KMS-11 (cell line): ENCODE data around the gene TJP3.

Experiments
- H2AFZ ChIP-seq: fragments of 200-600 bp; sonication (generic); 2 replicates; pipeline ENCODE4 v1.6.1; 2016; ENCODE audit warnings: antibody characterized with exemption, mixed run types, low read depth
- H3K27ac ChIP-seq: fragments of 200-600 bp; sonication (generic); 2 replicates; pipeline ENCODE4 v1.6.1; 2016; ENCODE audit warnings: mild to moderate bottlenecking, mixed run types
- H3K27me3 ChIP-seq: fragments of 200-600 bp; sonication (generic); 2 replicates; pipeline ENCODE4 v1.6.1; 2017; ENCODE audit warnings: mild to moderate bottlenecking, low read depth, mixed run types, moderate library complexity; ENCODE audit not compliant: insufficient read depth
- H3K36me3 ChIP-seq: fragments of 200-600 bp; sonication (generic); 2 replicates; pipeline ENCODE4 v1.6.1; 2017; ENCODE audit warnings: mild to moderate bottlenecking, mixed run types; ENCODE audit not compliant: insufficient read depth
- H3K4me1 ChIP-seq: fragments of 200-600 bp; sonication (generic); 2 replicates; pipeline ENCODE4 v1.6.1; 2016; ENCODE audit warnings: mild to moderate bottlenecking, low read depth, mixed run types; ENCODE audit not compliant: poor library complexity, severe bottlenecking
- H3K4me2 ChIP-seq: fragments of 200-600 bp; sonication (generic); 2 replicates; pipeline ENCODE4 v1.7.0; 2016; ENCODE audit warnings: mild to moderate bottlenecking, mixed run types
- H3K4me3 ChIP-seq: fragments of 200-600 bp; sonication (generic); IDR thresholded peaks from 2 replicates; pipeline ENCODE4 v1.6.1; 2017; ENCODE audit warnings: low read depth, low read length, mixed read lengths; ENCODE audit not compliant: insufficient read depth
- H3K79me2 ChIP-seq: fragments of 200-600 bp; sonication (generic); 2 replicates; pipeline ENCODE4 v1.6.1; 2016; ENCODE audit warnings: low read depth, mixed run types; ENCODE audit not compliant: insufficient read depth
- H3K9ac ChIP-seq: fragments of 200-600 bp; sonication (generic); 2 replicates; pipeline ENCODE4 v1.6.1; 2016; ENCODE audit warnings: mild to moderate bottlenecking, mixed run types
- H4K20me1 ChIP-seq: fragments of 200-600 bp; sonication (generic); 2 replicates; pipeline ENCODE4 v1.6.1; 2016; ENCODE audit warnings: mild to moderate bottlenecking, mixed run types; ENCODE audit not compliant: insufficient read depth
- CTCF ChIP-seq: fragments of 200-600 bp; sonication (generic); conservative IDR thresholded peaks from 2 replicates; pipeline ENCODE4 v1.6.1; 2017; ENCODE audit warnings: low read depth, mild to moderate bottlenecking, antibody characterized with exemption, low read length, moderate library complexity, mixed read lengths

TJP3 gene

GRCh38 chr19:3792114-3792513, 83.9 kb downstream of the TJP3 start:
- no peaks in the 10 kb centered on the region for H3K4me1 ChIP-seq
- no peaks in the 10 kb centered on the region for H4K20me1 ChIP-seq
- no peaks in the 10 kb centered on the region for H3K79me2 ChIP-seq
- no peak overlapping the region for H3K4me3 ChIP-seq
- no peak overlapping the region for H3K4me2 ChIP-seq
- no peak overlapping the region for H2AFZ ChIP-seq
- TF ChIP-seq CTCF, result no peak
- H3K27ac ChIP-seq, result no peak overlapping the region
- no peaks in the 10 kb centered on the region for H3K36me3 ChIP-seq
- no peak overlapping the region for H3K9ac ChIP-seq
- peaks cover 83% of the 10 kb centered on the region for H3K27me3 ChIP-seq

GRCh38 chr19:3793799-3794198, 85.6 kb downstream of the TJP3 start:
- H4K20me1 ChIP-seq, result no peaks in the 10 kb centered on the region
- no peak for TF ChIP-seq CTCF
- H3K79me2 ChIP-seq, result no peaks in the 10 kb centered on the region
- no peak overlapping the region for H2AFZ ChIP-seq
- H3K36me3 ChIP-seq, result no peaks in the 10 kb centered on the region
- H3K27me3 ChIP-seq, result peaks cover 85% of the 10 kb centered on the region
- no peak overlapping the region for H3K4me3 ChIP-seq
- no peak overlapping the region for H3K27ac ChIP-seq
- H3K4me1 ChIP-seq, result no peaks in the 10 kb centered on the region
- H3K9ac ChIP-seq, result no peak overlapping the region
- no peak overlapping the region for H3K4me2 ChIP-seq

- no peaks in the 10 kb centered on the region for H3K36me3 ChIP-seq
- H3K4me2 ChIP-seq, result no peak overlapping the region
- no peak for TF ChIP-seq CTCF
- no peak overlapping the region for H3K4me3 ChIP-seq
- H3K79me2 ChIP-seq, result no peaks in the 10 kb centered on the region
- no peaks in the 10 kb centered on the region for H4K20me1 ChIP-seq
- peaks cover 85% of the 10 kb centered on the region for H3K27me3 ChIP-seq
- no peak overlapping the region for H3K27ac ChIP-seq
- no peak overlapping the region for H3K9ac ChIP-seq
- H3K4me1 ChIP-seq, result no peaks in the 10 kb centered on the region
- H2AFZ ChIP-seq, result no peak overlapping the region
Observed at GRCh38 chr19:3796358-3796757, 88.2 kb downstream of the TJP3 start.

- H4K20me1 ChIP-seq, result no peaks in the 10 kb centered on the region
- H3K4me3 ChIP-seq, result no peak overlapping the region
- no peaks in the 10 kb centered on the region for H3K4me1 ChIP-seq
- no peak overlapping the region for H3K4me2 ChIP-seq
- TF ChIP-seq CTCF, result no peak
- no peaks in the 10 kb centered on the region for H3K79me2 ChIP-seq
- H3K9ac ChIP-seq, result no peak overlapping the region
- H3K27ac ChIP-seq, result no peak overlapping the region
- no peak overlapping the region for H2AFZ ChIP-seq
- H3K36me3 ChIP-seq, result no peaks in the 10 kb centered on the region
- H3K27me3 ChIP-seq, result peaks cover 88% of the 10 kb centered on the region
Observed at GRCh38 chr19:3798137-3798536, 90.0 kb downstream of the TJP3 start.
